Pancreas (tissue), 10 donors: Measurements from ENCODE around the gene KCTD4. TPM values are rescaled to one million over a fixed set of nuclear protein-coding genes. Genes with fewer than 3 reads are reported as not detected.
"Not testable (repeated sequence)": the region's sequence is repeated elsewhere in the genome, so short reads cannot be mapped to it uniquely, and the experiment has no call there.

Experiments
- ATAC-seq, 4 donors: fragments of 200-7000 bp; cut with Tn5 transposase; one replicate each; pipeline versions ENCODE4 v1.8.0 to v1.9.1; 2020; ENCODE audit warnings: mild to moderate bottlenecking in 4 of 4, moderate library complexity in 4 of 4
- DNase-seq, 6 donors: peaks; one replicate each; pipeline ENCODE4 v3.0.0-alpha.2; 2020
- FAIRE-seq: peaks from 2 replicates; lab custom pipeline; 2012; peaks lifted over from hg19 to GRCh38; lab: Jason Lieb, UNC
- H3K27ac ChIP-seq, 4 donors: fragments of 200-600 bp; sonication (generic); 1 replicate in 3 of 4; 2 replicates in 1 of 4; pipeline versions ENCODE4 v1.5.0 to v1.8.0; 2020
- H3K27me3 ChIP-seq, 4 donors: fragments of 200-600 bp; one replicate each; pipeline ENCODE4 v1.8.0; 2021
- H3K36me3 ChIP-seq, 3 donors: fragments of 200-600 bp; sonication (generic) in 1 of 3; one replicate each; pipeline versions ENCODE4 v1.5.0 to v1.8.0; 2020 to 2021
- H3K4me1 ChIP-seq, 3 donors: fragments of 200-600 bp; one replicate each; pipeline ENCODE4 v1.8.0; 2021
- H3K4me3 ChIP-seq, 4 donors: fragments of 200-600 bp; sonication (generic) in 2 of 4; one replicate each; pipeline versions ENCODE4 v1.5.0 to v1.8.0; 2020 to 2021
- H3K9me3 ChIP-seq, 4 donors: fragments of 200-600 bp; one replicate each; pipeline ENCODE4 v1.8.0; 2021
- CTCF ChIP-seq, 4 donors: fragments of 200-600 bp; sonication (generic) in 3 of 4; IDR thresholded peaks; one replicate each; pipeline versions ENCODE4 v1.5.0 to v1.8.0; 2021; ENCODE audit warnings: antibody characterized with exemption in 4 of 4
- WGBS, 2 donors: extraction: QIAGEN DNeasy Blood & Tissue Kit; methylation state at CpG; one replicate each; pipeline ENCODE4 v1.1.7; 2013; 5-methylcytosine and 5-hydroxymethylcytosine counted together
- intact Hi-C, 3 donors: fragments of 100-400 bp; cut with DNase I; formaldehyde crosslinking; loops; one replicate each; pipeline versions ENCODE4 v1.11.1 to v1.14.2; 2022
- polyA plus RNA-seq, 2 donors: library from polyadenylated mRNA; stranded (reverse); fragments of 200-250 nt; gene quantifications; one replicate each; pipeline ENCODE4 v1.2.3, GENCODE V29; 2013
- total RNA-seq, 6 donors: library from RNA; stranded (reverse); fragmentation: NEBNext Ultra II Directional in 4 of 6; extraction: Animal tissue kit (Norgen Biotek cat#: 25700) in 4 of 6; gene quantifications; one replicate each; pipeline versions ENCODE4 v1.2.1 to v1.2.4, GENCODE V29; 2021 to 2023
- donor health status: healthy with polysubstance abuse.
- donor health status: DM: no; HTN: no; CAD: no; lungs with moderate emphysema.
- donor health status: DM: no; HTN: no; CAD: no.
- donor health status: control.
- donor health status: control.
- donor health status: Bipolar disorder and iron deficiency.
- donor health status: DM: yes; HTN: yes; CAD: no.
- donor health status: DM: no; HTN: no; CAD: no.
- donor health status: DM: no; HTN: no; CAD: no.
- donor health status: DM: yes; HTN: yes; CAD: no.

KCTD4 gene
- total RNA-seq, result under 1 TPM in 4 of 6 donors, not detected in 2; 0.09 to 0.21 (median 0.15) TPM
- polyA plus RNA-seq, result under 1 TPM; 0.11 to 0.28 TPM

DNA sequence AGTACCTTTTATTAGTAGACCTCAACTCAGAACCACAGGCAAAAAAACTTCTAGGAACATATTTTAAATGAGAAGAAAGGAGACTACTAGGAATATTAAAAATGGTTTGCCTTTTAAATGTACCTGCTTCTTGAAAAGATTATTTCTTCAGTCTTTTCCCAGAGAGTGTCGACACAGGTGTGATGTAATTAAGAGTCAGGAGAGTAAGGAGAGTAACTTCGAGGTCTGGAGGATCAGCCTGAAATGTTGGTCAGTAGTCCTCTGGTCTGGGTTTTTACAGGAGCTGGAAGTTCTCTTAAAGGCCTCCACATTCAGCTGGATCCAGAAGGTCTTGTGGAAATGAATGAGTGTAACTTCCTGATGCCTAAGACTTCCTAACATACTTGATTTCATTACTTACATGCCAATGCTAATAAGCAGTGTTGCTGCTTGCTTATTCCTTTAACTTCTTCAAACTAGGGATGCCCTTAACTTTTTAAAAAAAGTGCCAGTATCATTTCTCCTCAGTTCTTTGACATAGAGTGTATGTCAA is at the start of gene KCTD4:
KCTD4 (minus strand) TSS at position 345 of the 532 bp plus-strand sequence. CDS start 6,478 bp downstream, outside the sequence.
- no peaks in the 10 kb centered on the region for H3K9me3 ChIP-seq
- no peak within 1 kb of the TSS for H3K4me3 ChIP-seq
- peaks cover 0 to 5% (median 4%) of the 10 kb centered on the region in 3 donors for H3K4me1 ChIP-seq
- no peak within 1 kb of the TSS for H3K27ac ChIP-seq
- TF ChIP-seq CTCF (IDR thresholded peaks at IDR 0.05), result no peak
- no peaks in the 10 kb centered on the region for H3K36me3 ChIP-seq
- ATAC-seq (no peak), FAIRE-seq (no peak), DNase-seq (no peak)
- WGBS, 2 donors, result 86 to 90% methylated on average over 2 of the region's 2 CpGs
- H3K27me3 ChIP-seq, result no peaks in the 10 kb centered on the region
- intact Hi-C loops, result no loop called here

DNA sequence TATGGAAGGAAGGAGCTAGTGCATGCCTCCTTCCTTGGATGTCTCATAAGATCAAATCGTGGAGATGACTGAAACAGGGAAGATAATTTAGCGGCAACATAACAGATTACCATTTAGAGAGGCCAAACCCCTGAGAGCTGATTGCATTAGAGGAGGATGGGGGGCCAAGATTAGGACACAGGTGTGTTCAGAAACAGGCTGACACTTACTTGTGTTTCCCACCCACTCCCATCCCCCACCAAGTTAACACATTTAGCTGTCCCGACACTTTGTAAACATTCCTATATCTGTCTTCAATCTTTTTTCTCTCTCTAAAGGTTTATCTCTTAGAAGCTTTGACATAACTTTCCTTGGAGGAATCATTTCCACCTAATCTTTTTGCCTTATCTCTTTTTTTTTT is 48.8 kb upstream of the KCTD4 start:
- FAIRE-seq (no peak), ATAC-seq (no peak), DNase-seq (no peak)
- H3K27me3 ChIP-seq, result no peaks in the 10 kb centered on the region
- H3K4me3 ChIP-seq, result no peak overlapping the region
- H3K36me3 ChIP-seq, result no peaks in the 10 kb centered on the region
- no peak overlapping the region for H3K27ac ChIP-seq
- intact Hi-C loops, result no loop called here
- peaks cover 0 to 3% (median 0%) of the 10 kb centered on the region in 3 donors for H3K4me1 ChIP-seq
- H3K9me3 ChIP-seq, result no peaks in the 10 kb centered on the region
- 80 to 84% methylated on average over 3 of the region's 3 CpGs for WGBS, 2 donors
- no peak for TF ChIP-seq CTCF (IDR thresholded peaks at IDR 0.05)

- H3K4me3 ChIP-seq, H3K36me3 ChIP-seq, H3K9me3 ChIP-seq, FAIRE-seq, intact Hi-C loops, DNase-seq, H3K27ac ChIP-seq, ATAC-seq, H3K27me3 ChIP-seq: not testable (repeated sequence)
- H3K4me1 ChIP-seq, result peaks cover 0 to 11% (median 0%) of the 10 kb centered on the region in 3 donors
- 94 to 97% methylated on average over 7 of the region's 7 CpGs for WGBS, 2 donors
These were observed 43.9 kb upstream of the KCTD4 start for GRCh38 chr13:45244736-45245135.

- no peak for TF ChIP-seq CTCF (IDR thresholded peaks at IDR 0.05)
- ATAC-seq (no peak), FAIRE-seq (no peak), DNase-seq (no peak)
- Histone ChIP-seq H3K27ac (no peak overlapping the region), H3K4me1 (peaks cover 0 to 9% (median 0%) of the 10 kb centered on the region in 3 donors), H3K36me3 (no peaks in the 10 kb centered on the region), H3K9me3 (no peaks in the 10 kb centered on the region), H3K27me3 (no peaks in the 10 kb centered on the region), H3K4me3 (no peak overlapping the region)
- intact Hi-C loops, result no loop called here
- WGBS, 2 donors, result 85 to 87% methylated on average over 8 of the region's 8 CpGs
These were observed 42.2 kb upstream of the KCTD4 start for GRCh38 chr13:45243077-45243476.

GRCh38 chr13:45242524-45242923 is 41.7 kb upstream of the KCTD4 start:
- no peak for DNase-seq
- Histone ChIP-seq H3K36me3 (no peaks in the 10 kb centered on the region), H3K27ac (no peak overlapping the region), H3K4me1 (peaks cover 0 to 9% (median 0%) of the 10 kb centered on the region in 3 donors), H3K9me3 (no peaks in the 10 kb centered on the region), H3K4me3 (no peak overlapping the region), H3K27me3 (no peaks in the 10 kb centered on the region)
- no peak for TF ChIP-seq CTCF (IDR thresholded peaks at IDR 0.05)
- ATAC-seq, result no peak
- whole genome bisulfite sequencing, 2 donors, result 84 to 87% methylated on average over 1 of the region's 1 CpG
- no peak for FAIRE-seq
- intact Hi-C loops, result no loop called here
